Femur (tissue), 1 donor: ENCODE results near the gene GPRC5C.
"Not testable (repeated sequence)": the region's sequence is repeated elsewhere in the genome, so short reads cannot be mapped to it uniquely, and the experiment has no call there.

Experiments
- DNase-seq: peaks from one replicate; pipeline ENCODE4 v3.0.0-alpha.2; 2017

Gene GPRC5C

GRCh38 chr17:74477411-74477810 is 45.5 kb downstream of the GPRC5C start:
- no peak for DNase-seq

GRCh38 chr17:74478420-74479100 is 46.7 kb downstream of the GPRC5C start:
- DNase-seq: no peak

GRCh38 chr17:74480290-74480689 is 48.4 kb downstream of the GPRC5C start:
- DNase-seq: no peak

- no peak for DNase-seq
Observed at GRCh38 chr17:74481621-74482020, 49.7 kb downstream of the GPRC5C start.

GRCh38 chr17:74484066-74484465 is 52.2 kb downstream of the GPRC5C start:
- DNase-seq: no peak

GRCh38 chr17:74485022-74485743 is 53.3 kb downstream of the GPRC5C start:
- DNase-seq: no peak

GRCh38 chr17:74485841-74486240 is 54.0 kb downstream of the GPRC5C start:
- no peak for DNase-seq

- DNase-seq: not testable (repeated sequence)
Observed at GRCh38 chr17:74488276-74488675, 56.4 kb downstream of the GPRC5C start.

GRCh38 chr17:74490716-74491115 is 58.8 kb downstream of the GPRC5C start:
- no peak for DNase-seq

GRCh38 chr17:74491626-74492025 is 59.7 kb downstream of the GPRC5C start:
- no peak for DNase-seq

- peak; percentile 75 for DNase-seq
Observed at GRCh38 chr17:74493331-74493833, 61.5 kb downstream of the GPRC5C start.
